ENCODE data around the gene TBL1XR1.

Gene TBL1XR1

DNA sequence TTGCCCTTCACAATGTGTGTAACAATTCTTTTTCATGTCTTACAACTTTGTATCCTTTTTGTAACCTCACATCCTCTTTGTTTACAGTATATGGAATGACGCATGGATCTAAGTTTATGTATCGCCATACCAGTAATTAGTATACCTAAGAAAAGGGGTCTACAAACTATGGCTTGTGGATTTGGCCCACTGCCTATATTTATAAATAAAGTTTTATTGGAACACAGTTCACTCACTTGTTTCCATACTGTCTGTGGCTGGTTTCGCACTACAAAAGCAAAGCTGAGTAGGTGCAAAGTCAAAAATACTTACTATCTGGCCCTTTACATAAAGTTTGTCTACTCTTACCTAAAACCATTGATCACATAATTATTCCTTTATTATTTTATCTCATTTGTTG is 226.5 kb downstream of the TBL1XR1 start:
- TF ChIP-seq RAD21 (IDR thresholded peaks at IDR 0.05; ENCODE audit: low read depth) (no peak), YY1 (IDR thresholded peaks at IDR 0.05; ENCODE audit: low read depth) (no peak), FOXM1 (IDR thresholded peaks at IDR 0.05; ENCODE audit: borderline replicate concordance, low read depth) (no peak), USF1 (IDR thresholded peaks at IDR 0.05) (no peak), CREB1 (IDR thresholded peaks at IDR 0.05; ENCODE audit: low read depth) (no peak), TCF12 (IDR thresholded peaks at IDR 0.05; ENCODE audit: low read depth) (no peak), EGR1 (IDR thresholded peaks at IDR 0.05) (no peak), CEBPB (IDR thresholded peaks at IDR 0.05) (no peak), TEAD4 (IDR thresholded peaks at IDR 0.05) (no peak), ZBTB7A (IDR thresholded peaks at IDR 0.05; ENCODE audit: low read depth) (no peak), TAF1 (IDR thresholded peaks at IDR 0.05; ENCODE audit: low read depth) (no peak), NFIC (IDR thresholded peaks at IDR 0.05) (no peak), EP300 (IDR thresholded peaks at IDR 0.05; ENCODE audit: borderline replicate concordance) (no peak)

- no peak for TF ChIP-seq TEAD4 (IDR thresholded peaks at IDR 0.05)
- no peak for TF ChIP-seq ZBTB7A (IDR thresholded peaks at IDR 0.05; ENCODE audit: low read depth)
- no peak for TF ChIP-seq TCF12 (IDR thresholded peaks at IDR 0.05; ENCODE audit: low read depth)
- no peak for TF ChIP-seq RAD21 (IDR thresholded peaks at IDR 0.05; ENCODE audit: low read depth)
- TF ChIP-seq EGR1 (IDR thresholded peaks at IDR 0.05) = no peak
- TF ChIP-seq CEBPB (IDR thresholded peaks at IDR 0.05) = no peak
- no peak for TF ChIP-seq TAF1 (IDR thresholded peaks at IDR 0.05; ENCODE audit: low read depth)
- TF ChIP-seq NFIC (IDR thresholded peaks at IDR 0.05) = no peak
- no peak for TF ChIP-seq CREB1 (IDR thresholded peaks at IDR 0.05; ENCODE audit: low read depth)
- TF ChIP-seq, protein P1, sequence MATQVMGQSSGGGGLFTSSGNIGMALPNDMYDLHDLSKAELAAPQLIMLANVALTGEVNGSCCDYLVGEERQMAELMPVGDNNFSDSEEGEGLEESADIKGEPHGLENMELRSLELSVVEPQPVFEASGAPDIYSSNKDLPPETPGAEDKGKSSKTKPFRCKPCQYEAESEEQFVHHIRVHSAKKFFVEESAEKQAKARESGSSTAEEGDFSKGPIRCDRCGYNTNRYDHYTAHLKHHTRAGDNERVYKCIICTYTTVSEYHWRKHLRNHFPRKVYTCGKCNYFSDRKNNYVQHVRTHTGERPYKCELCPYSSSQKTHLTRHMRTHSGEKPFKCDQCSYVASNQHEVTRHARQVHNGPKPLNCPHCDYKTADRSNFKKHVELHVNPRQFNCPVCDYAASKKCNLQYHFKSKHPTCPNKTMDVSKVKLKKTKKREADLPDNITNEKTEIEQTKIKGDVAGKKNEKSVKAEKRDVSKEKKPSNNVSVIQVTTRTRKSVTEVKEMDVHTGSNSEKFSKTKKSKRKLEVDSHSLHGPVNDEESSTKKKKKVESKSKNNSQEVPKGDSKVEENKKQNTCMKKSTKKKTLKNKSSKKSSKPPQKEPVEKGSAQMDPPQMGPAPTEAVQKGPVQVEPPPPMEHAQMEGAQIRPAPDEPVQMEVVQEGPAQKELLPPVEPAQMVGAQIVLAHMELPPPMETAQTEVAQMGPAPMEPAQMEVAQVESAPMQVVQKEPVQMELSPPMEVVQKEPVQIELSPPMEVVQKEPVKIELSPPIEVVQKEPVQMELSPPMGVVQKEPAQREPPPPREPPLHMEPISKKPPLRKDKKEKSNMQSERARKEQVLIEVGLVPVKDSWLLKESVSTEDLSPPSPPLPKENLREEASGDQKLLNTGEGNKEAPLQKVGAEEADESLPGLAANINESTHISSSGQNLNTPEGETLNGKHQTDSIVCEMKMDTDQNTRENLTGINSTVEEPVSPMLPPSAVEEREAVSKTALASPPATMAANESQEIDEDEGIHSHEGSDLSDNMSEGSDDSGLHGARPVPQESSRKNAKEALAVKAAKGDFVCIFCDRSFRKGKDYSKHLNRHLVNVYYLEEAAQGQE (IDR thresholded peaks at IDR 0.05; ENCODE audit: low read depth) = no peak
Measured at GRCh38 chr3:176969506-176969905, 227.8 kb downstream of the TBL1XR1 start.

All from Ishikawa (cell line).